ENCODE data around the gene CDKN2D. TPM values are rescaled to one million over a fixed set of nuclear protein-coding genes. Genes with fewer than 3 reads are reported as not detected.
A peak's percentile ranks its signal among the peaks of the same experiment; 100 is the strongest.

CDKN2D gene
- 10.5 TPM for total RNA-seq
- long read RNA-seq, transcript CDKN2D-202 (2 exons, 1,422 nt): major isoform, 23 of 29 reads
- long read RNA-seq, partial matches to known transcripts: 1 of 29 reads
- long read RNA-seq, other reads (novel, unspliced or antisense): 1 of 29 reads

DNA sequence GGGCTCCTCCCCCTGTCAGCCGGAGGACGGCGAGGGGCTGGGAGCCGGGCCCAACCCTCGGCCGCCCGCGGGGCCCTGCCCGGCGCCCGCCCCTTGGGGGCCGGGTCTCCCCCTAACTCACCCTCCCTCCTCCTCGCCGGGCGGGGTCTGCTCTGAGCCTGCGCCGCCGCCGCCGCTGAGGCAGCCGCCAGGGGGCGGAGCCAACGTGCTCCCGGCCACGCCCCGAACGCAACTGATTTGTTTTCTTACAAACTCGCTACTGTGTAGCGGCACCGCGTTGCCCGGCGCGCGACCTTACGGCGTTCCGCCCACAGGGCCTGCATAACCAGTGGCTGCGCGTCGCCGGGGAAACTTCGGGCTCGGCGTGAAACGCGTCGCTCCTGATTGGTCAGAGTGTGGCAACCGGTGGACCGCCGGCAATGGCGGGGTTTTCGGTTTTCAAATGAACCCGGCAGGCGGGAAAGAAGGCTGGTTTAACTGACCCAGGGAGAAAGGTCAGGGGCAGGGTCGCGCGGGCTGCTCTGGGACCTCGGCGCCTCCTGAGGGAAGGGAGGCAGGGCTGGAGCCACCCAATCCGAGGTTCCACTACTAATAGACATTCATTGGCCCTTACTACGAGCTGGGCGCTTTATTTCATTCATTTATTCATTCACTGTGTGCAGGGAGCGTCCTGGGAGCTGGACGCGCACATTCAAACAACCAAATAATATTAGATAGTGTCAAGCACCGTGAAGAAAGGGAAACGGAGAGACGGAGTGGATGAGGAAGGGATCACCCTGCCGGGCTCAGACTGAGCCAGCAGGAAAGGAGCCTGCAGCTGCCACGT is at the start of gene CDKN2D:
Gene CDKN2D, minus strand, starts transcription at position 154 of the 826 bp plus-strand sequence. CDS start 326 bp downstream, outside the sequence.
- intact Hi-C loops (cut with DNase I): no loop called here
- peak within 1 kb of the TSS; percentile 70 for H3K4me3 ChIP-seq
- H3K9me3 ChIP-seq: no peaks in the 10 kb centered on the region
- peaks cover 26% of the 10 kb centered on the region for H3K4me1 ChIP-seq
- H3K36me3 ChIP-seq: no peaks in the 10 kb centered on the region
- ATAC-seq (peak; percentile 90), DNase-seq (peak; percentile 100)
- no peaks in the 10 kb centered on the region for H3K27me3 ChIP-seq
- TF ChIP-seq, protein P1, sequence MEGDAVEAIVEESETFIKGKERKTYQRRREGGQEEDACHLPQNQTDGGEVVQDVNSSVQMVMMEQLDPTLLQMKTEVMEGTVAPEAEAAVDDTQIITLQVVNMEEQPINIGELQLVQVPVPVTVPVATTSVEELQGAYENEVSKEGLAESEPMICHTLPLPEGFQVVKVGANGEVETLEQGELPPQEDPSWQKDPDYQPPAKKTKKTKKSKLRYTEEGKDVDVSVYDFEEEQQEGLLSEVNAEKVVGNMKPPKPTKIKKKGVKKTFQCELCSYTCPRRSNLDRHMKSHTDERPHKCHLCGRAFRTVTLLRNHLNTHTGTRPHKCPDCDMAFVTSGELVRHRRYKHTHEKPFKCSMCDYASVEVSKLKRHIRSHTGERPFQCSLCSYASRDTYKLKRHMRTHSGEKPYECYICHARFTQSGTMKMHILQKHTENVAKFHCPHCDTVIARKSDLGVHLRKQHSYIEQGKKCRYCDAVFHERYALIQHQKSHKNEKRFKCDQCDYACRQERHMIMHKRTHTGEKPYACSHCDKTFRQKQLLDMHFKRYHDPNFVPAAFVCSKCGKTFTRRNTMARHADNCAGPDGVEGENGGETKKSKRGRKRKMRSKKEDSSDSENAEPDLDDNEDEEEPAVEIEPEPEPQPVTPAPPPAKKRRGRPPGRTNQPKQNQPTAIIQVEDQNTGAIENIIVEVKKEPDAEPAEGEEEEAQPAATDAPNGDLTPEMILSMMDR (IDR thresholded peaks at IDR 0.05): peak; percentile 45
- peak within 1 kb of the TSS; percentile 70 for H3K27ac ChIP-seq

DNA sequence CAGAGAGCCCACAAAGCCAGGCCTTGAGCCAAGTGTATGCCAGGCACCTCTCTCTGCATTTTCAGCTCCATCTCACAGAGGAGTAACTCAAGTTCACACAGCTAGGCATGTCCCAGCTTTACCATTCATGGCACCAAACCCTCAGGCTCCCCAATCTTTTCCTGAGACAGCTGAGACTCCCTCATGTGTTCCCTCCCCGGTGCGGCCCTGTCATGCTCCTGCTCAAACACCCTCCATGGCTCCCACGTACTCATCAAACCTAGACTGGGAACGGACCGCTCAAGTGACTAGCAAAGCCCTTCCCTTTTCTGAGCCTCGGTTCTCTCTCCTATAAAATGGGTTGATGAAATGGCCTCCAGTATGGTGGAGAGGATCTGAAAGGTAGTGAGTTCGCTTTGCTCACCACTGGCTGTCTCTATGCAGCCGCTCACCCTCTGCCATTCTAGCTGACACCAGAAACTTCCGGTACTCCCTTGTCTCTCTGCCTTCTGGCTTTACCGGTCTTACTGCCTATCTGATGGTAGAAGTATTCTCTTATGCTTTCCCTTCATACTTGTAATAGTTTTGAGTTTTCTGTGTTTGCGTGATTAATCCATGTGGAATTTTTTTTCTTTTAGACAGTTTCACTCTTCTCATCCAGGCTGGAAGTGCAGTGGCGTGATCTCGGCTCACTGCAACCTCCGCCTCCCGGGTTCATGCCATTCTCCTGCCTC is 48.8 kb upstream of the CDKN2D start:
- Histone ChIP-seq H3K4me3 (no peak overlapping the region), H3K27me3 (no peaks in the 10 kb centered on the region), H3K4me1 (peaks cover 34% of the 10 kb centered on the region), H3K9me3 (no peaks in the 10 kb centered on the region), H3K27ac (peak overlapping the region; percentile 76), H3K36me3 (no peaks in the 10 kb centered on the region)
- intact Hi-C loops (cut with DNase I): no loop called here
- DNase-seq (no peak), ATAC-seq (peak; percentile 72)
- TF ChIP-seq, protein P1 (IDR thresholded peaks at IDR 0.05): no peak

DNA sequence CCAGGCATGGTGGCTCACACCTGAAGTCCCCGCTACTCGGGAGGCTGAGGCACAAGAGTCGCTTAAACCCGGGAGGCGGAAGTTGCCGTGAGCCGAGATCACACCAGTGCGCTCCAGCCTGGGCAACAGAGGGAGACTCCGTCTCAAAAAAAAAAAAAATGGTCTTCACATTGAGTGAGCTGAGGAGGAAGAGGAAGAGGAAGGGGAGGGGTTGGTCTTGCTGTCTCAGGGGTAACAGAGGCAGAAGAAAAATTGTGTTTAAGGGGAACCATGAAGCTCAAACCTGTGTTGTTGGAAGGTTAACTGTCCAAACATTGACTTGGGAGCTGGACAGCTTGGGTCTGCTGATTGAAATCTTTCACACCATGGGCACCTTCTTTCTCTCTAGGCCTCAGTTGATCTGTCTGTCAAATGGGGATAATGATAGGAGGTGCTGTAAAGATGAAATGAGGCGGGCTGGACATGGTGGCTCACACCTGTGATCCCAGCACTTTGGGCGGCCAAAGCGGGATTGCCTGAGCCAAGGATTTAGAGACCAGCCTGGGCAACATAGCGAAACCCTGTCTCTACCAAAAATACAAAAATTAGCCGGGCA is 46.7 kb upstream of the CDKN2D start:
- H3K4me3 ChIP-seq: no peak overlapping the region
- H3K4me1 ChIP-seq: peaks cover 50% of the 10 kb centered on the region
- intact Hi-C loops (cut with DNase I): no loop called here
- H3K36me3 ChIP-seq: no peaks in the 10 kb centered on the region
- H3K27me3 ChIP-seq: no peaks in the 10 kb centered on the region
- ATAC-seq (no peak), DNase-seq (no peak)
- H3K9me3 ChIP-seq: no peaks in the 10 kb centered on the region
- TF ChIP-seq, protein P1 (IDR thresholded peaks at IDR 0.05): no peak
- H3K27ac ChIP-seq: peak overlapping the region; percentile 76

DNA sequence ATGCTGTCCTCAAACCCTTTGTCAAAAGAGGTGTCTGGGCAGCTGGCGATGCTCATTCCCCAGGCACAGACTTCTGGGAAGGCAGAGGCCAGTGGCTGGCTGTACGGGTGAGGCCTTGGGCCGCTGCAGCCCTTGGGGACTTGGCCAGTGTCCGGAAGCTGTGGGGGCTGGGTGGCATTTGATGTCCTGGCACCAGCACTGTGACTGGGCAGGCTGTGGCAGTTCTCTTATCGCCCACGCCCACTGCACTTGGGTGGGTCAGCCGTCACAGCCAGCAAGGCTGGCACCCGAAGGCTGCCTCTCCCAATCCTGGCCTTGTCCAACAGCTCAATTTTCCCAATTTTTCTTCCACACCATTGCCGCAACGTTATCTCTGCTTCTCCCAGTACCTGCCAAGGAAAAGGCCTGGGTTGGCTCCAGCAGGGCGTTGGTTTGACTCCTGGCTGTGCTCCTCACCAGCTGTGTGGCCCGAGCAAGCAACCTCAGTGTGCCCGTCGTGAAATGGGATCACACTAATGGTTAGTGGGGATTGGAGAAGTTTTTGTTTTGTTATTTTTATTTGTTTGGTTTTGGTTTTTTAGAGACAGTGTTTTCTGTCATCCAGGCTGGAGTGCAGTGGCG is 43.8 kb upstream of the CDKN2D start:
- H3K36me3 ChIP-seq: no peaks in the 10 kb centered on the region
- H3K27ac ChIP-seq: peak overlapping the region; percentile 83
- no peaks in the 10 kb centered on the region for H3K9me3 ChIP-seq
- peak; percentile 98 for ATAC-seq
- peak; percentile 91 for DNase-seq
- peaks cover 54% of the 10 kb centered on the region for H3K4me1 ChIP-seq
- TF ChIP-seq, protein P1 (IDR thresholded peaks at IDR 0.05): no peak
- no peaks in the 10 kb centered on the region for H3K27me3 ChIP-seq
- H3K4me3 ChIP-seq: no peak overlapping the region
- intact Hi-C loops (cut with DNase I): no loop called here

DNA sequence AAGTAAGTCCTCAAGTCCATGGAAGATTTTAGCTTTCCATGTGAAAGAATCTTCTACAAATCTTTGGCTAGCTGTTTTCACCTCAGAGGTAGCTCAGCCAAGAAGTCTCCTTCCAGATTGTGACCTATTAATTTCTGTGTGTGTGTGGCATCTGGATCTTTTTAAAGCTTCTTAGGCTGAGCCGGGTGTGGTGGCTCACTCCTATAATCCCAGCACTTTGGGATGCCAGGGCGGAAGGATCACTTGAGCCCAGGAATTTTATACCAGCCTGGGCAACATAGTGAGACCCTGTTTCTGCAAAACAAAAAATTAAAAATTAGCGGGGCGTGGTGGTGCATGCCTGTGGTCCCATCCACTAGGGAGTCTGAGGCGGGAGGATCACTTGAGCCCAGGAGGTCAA is 43.1 kb upstream of the CDKN2D start:
- peaks cover 54% of the 10 kb centered on the region for H3K4me1 ChIP-seq
- intact Hi-C loops (cut with DNase I): no loop called here
- TF ChIP-seq, protein P1 (IDR thresholded peaks at IDR 0.05): no peak
- no peak for DNase-seq
- H3K36me3 ChIP-seq: no peaks in the 10 kb centered on the region
- no peaks in the 10 kb centered on the region for H3K27me3 ChIP-seq
- H3K9me3 ChIP-seq: no peaks in the 10 kb centered on the region
- peak overlapping the region; percentile 83 for H3K27ac ChIP-seq
- ATAC-seq: no peak
- no peak overlapping the region for H3K4me3 ChIP-seq
